SK-N-SH treated with all-trans-retinoic acid at 6 μM for 48 hours (cell line): ENCODE results near the gene ZNF473.

Experiments used
- BACH2 ChIP-seq: fragments of 250-450 bp; sonication (Bioruptor Pico); IDR thresholded peaks from 2 replicates; pipeline ENCODE4 v1.9.0; 2021; ENCODE audit warnings: mild to moderate bottlenecking, borderline replicate concordance
- CREB5 ChIP-seq: fragments of 250-450 bp; sonication (Bioruptor Pico); IDR thresholded peaks from 2 replicates; pipeline ENCODE4 v1.5.1; 2020; ENCODE audit warnings: low read depth, mild to moderate bottlenecking, moderate library complexity
- CSDC2 ChIP-seq: fragments of 250-450 bp; sonication (Bioruptor Pico); IDR thresholded peaks from 2 replicates; pipeline ENCODE4 v1.5.0; 2020; ENCODE audit warnings: mild to moderate bottlenecking, moderate library complexity
- CSRNP3 ChIP-seq: fragments of 250-450 bp; sonication (Bioruptor Pico); IDR thresholded peaks from 2 replicates; pipeline ENCODE4 v1.5.1; 2021; ENCODE audit warnings: mild to moderate bottlenecking, moderate library complexity
- PATZ1 ChIP-seq: fragments of 250-450 bp; sonication (Bioruptor Pico); IDR thresholded peaks from 2 replicates; pipeline ENCODE4 v1.8.0; 2020; ENCODE audit warnings: mild to moderate bottlenecking, moderate library complexity, borderline replicate concordance
- POU6F1 ChIP-seq: fragments of 250-450 bp; sonication (Bioruptor Pico); IDR thresholded peaks from 2 replicates; pipeline ENCODE4 v1.8.0; 2021; ENCODE audit warnings: low read depth, mild to moderate bottlenecking, moderate library complexity, borderline replicate concordance
- TOX ChIP-seq: fragments of 250-450 bp; sonication (Bioruptor Pico); IDR thresholded peaks from 2 replicates; pipeline ENCODE4 v1.8.0; 2021; ENCODE audit warnings: mild to moderate bottlenecking, moderate library complexity, borderline replicate concordance
- TSHZ2 ChIP-seq: fragments of 250-450 bp; sonication (Bioruptor Pico); IDR thresholded peaks from 2 replicates; pipeline ENCODE4 v1.5.0; 2020; ENCODE audit warnings: mild to moderate bottlenecking, moderate library complexity
- ZC3H10 ChIP-seq: fragments of 250-450 bp; sonication (Bioruptor Pico); IDR thresholded peaks from 2 replicates; pipeline ENCODE4 v1.5.1; 2021; ENCODE audit warnings: mild to moderate bottlenecking, moderate library complexity
- ZFP30 ChIP-seq: fragments of 450-650 bp; formaldehyde crosslinking; IDR thresholded peaks from 2 replicates; pipeline ENCODE4 v1.5.0; 2022; ENCODE audit warnings: mild to moderate bottlenecking, moderate library complexity
- ZNF565 ChIP-seq: fragments of 450-650 bp; formaldehyde crosslinking; conservative IDR thresholded peaks from 2 replicates; pipeline ENCODE4 v1.5.0; 2020; ENCODE audit warnings: low read depth, mild to moderate bottlenecking, moderate library complexity
- ZNF70 ChIP-seq: fragments of 450-650 bp; formaldehyde crosslinking; IDR thresholded peaks from 2 replicates; pipeline ENCODE4 v1.5.0; 2020; ENCODE audit warnings: mild to moderate bottlenecking, moderate library complexity
- ZNF8 ChIP-seq: fragments of 450-650 bp; formaldehyde crosslinking; IDR thresholded peaks from 2 replicates; pipeline ENCODE4 v1.5.0; 2020; ENCODE audit warnings: mild to moderate bottlenecking, moderate library complexity

GRCh38 chr19:50003810-50004419 lies 21.9 kb upstream of the ZNF473 start:
- TF ChIP-seq ZNF8 (CRISPR knock-in tag) (no peak), ZNF70 (no peak), CREB5 (CRISPR knock-in tag) (no peak), TSHZ2 (CRISPR knock-in tag) (no peak), POU6F1 (CRISPR knock-in tag) (no peak), ZNF565 (CRISPR knock-in tag) (no peak), CSRNP3 (CRISPR knock-in tag) (no peak), CSDC2 (no peak), ZC3H10 (CRISPR knock-in tag) (no peak), BACH2 (CRISPR knock-in tag) (no peak), TOX (CRISPR knock-in tag) (no peak), PATZ1 (CRISPR knock-in tag) (no peak), ZFP30 (CRISPR knock-in tag) (no peak)
